HCT116 (cell line): Measurements from ENCODE around the gene ACTR3.

Experiments used
- CTCF ChIP-seq, 3 experiments: fragments of 200-600 bp in 1 of 3; sonication (generic) in 1 of 3; IDR thresholded peaks in 2 of 3; conservative IDR thresholded peaks in 1 of 3; 2 replicates each; pipeline ENCODE4 v1.5.1; 2012 to 2017; ENCODE audit warnings: low read depth in 2 of 3, low read length in 2 of 3, antibody characterized with exemption in 1 of 3, borderline replicate concordance in 1 of 3, control low read depth in 1 of 3, mild to moderate bottlenecking in 1 of 3, mixed read lengths in 1 of 3, mixed run types in 1 of 3, moderate library complexity in 1 of 3; ENCODE audit not compliant: insufficient read depth in 1 of 3
- ELF1 ChIP-seq: IDR thresholded peaks from 2 replicates; pipeline ENCODE4 v1.6.1; 2012; ENCODE audit warnings: low read depth, borderline replicate concordance
- EZH2 ChIP-seq: fragments of 200-600 bp; sonication (generic); IDR thresholded peaks from 2 replicates; pipeline ENCODE4 v1.6.1; 2017; ENCODE audit warnings: antibody characterized with exemption, mixed run types
- MAX ChIP-seq: IDR thresholded peaks from 2 replicates; pipeline ENCODE4 v1.6.1; 2012

GRCh38 chr2:113878743-113879142 lies 11.1 kb upstream of the ACTR3 start:
- TF ChIP-seq CTCF (IDR thresholded peaks at IDR 0.05 in 2 of 3, conservative IDR thresholded peaks at IDR 0.05 in 1 of 3; ENCODE audit: borderline replicate concordance in 1 of 3, insufficient read depth in 1 of 3, low read depth in 2 of 3, low read length in 2 of 3), result peak in 2 of 3 experiments; percentile 19 to 31; a peak in 4 of 6 replicates
- TF ChIP-seq MAX, result no peak; the same call in 1 of the 2 replicates
- no peak for TF ChIP-seq ELF1
- no peak for TF ChIP-seq EZH2
